GM12878 (cell line): ENCODE data around the gene SC5D. TPM values are rescaled to one million over a fixed set of nuclear protein-coding genes. Genes with fewer than 3 reads are reported as not detected.

ENCODE experiments used
- EZH2 ChIP-seq: IDR thresholded peaks from 2 replicates; pipeline ENCODE4 v1.6.1; 2012; ENCODE audit warnings: low read depth, mild to moderate bottlenecking, control low read depth, inconsistent platforms, low read length, borderline replicate concordance; ENCODE audit not compliant: control insufficient read depth
- NBN ChIP-seq: fragments of 450-650 bp; IDR thresholded peaks from 2 replicates; pipeline ENCODE4 v1.6.1; 2016
- NR2C2 ChIP-seq: IDR thresholded peaks from 2 replicates; pipeline ENCODE4 v1.6.1; 2011; ENCODE audit warnings: borderline replicate concordance, low read depth; ENCODE audit not compliant: control insufficient read depth, insufficient read length
- PAX8 ChIP-seq: fragments of 450-650 bp; IDR thresholded peaks from 2 replicates; pipeline ENCODE4 v1.6.1; 2017; ENCODE audit warnings: mild to moderate bottlenecking, moderate library complexity
- RFX5 ChIP-seq: IDR thresholded peaks from 2 replicates; pipeline ENCODE4 v1.6.1; 2011; ENCODE audit warnings: low read depth, low read length, improper control_type of control experiment
- ZNF687 ChIP-seq: fragments of 450-650 bp; IDR thresholded peaks from 2 replicates; pipeline ENCODE4 v1.6.1; 2017; ENCODE audit warnings: mild to moderate bottlenecking, moderate library complexity
- polyA plus RNA-seq, 11 experiments: library from polyadenylated mRNA; depleted of rRNA in 4 of 11; unstranded in 6 of 11; stranded (reverse) in 5 of 11; fragments of >200 nt; fragmentation: Nextera tagmentation in 4 of 11; fragmentation: Illumina TruSeq in 1 of 11; extraction: Ambion mirVana in 4 of 11; extraction: Trizol in 1 of 11; gene quantifications; 1 replicate in 1 of 11; 2 replicates in 10 of 11; pipeline versions ENCODE4 v1.2.1 to v1.2.3, GENCODE V29; 2011 to 2016; ENCODE audit warnings: inconsistent platforms in 2 of 11, missing spikeins in 2 of 11, low read depth in 1 of 11
- total RNA-seq, 4 experiments: library from RNA; depleted of rRNA in 3 of 4; stranded (reverse); fragments of >200 nt in 3 of 4; fragmentation: Illumina TruSeq in 1 of 4; extraction: Trizol in 1 of 4; gene quantifications; 2 replicates each; pipeline versions ENCODE4 v1.2.1 to v1.2.3, GENCODE V29; 2013 to 2021
- TF ChIP-seq, protein P1 (sequence below): IDR thresholded peaks from 2 replicates; pipeline ENCODE4 v1.6.1; 2011; ENCODE audit warnings: borderline replicate concordance, low read depth, mild to moderate bottlenecking, moderate library complexity, mixed read lengths, low read length; ENCODE audit not compliant: insufficient read depth; ENCODE audit errors: extremely low read length

The SC5D gene
- total and polyA plus RNA-seq, 10 of the 15 experiments (the other 5 are each of a cell fraction or from before 2014, with no cell fraction given) = 23.7 to 134 (median 30.8) TPM

- TF ChIP-seq NR2C2 (no peak), NBN (peak; percentile 67; the same call in 1 of the 2 replicates), PAX8 (no peak), EZH2 (no peak), RFX5 (no peak), ZNF687 (no peak)
- TF ChIP-seq, protein P1, sequence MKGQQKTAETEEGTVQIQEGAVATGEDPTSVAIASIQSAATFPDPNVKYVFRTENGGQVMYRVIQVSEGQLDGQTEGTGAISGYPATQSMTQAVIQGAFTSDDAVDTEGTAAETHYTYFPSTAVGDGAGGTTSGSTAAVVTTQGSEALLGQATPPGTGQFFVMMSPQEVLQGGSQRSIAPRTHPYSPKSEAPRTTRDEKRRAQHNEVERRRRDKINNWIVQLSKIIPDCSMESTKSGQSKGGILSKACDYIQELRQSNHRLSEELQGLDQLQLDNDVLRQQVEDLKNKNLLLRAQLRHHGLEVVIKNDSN = no peak
- TF ChIP-seq, all 136 proteins: peak for 17
Observed at GRCh38 chr11:121321614-121322243, 29.2 kb downstream of the SC5D start (continued).
